SW 1271 (cell line): ENCODE results near the gene CENPM.
A peak's percentile ranks its signal among the peaks of the same experiment; 100 is the strongest.

Source experiments
- DNase-seq, 2 experiments: peaks; one replicate each; lab custom pipeline; 2025; lab: John Stamatoyannopoulos, UW

Gene CENPM

DNA sequence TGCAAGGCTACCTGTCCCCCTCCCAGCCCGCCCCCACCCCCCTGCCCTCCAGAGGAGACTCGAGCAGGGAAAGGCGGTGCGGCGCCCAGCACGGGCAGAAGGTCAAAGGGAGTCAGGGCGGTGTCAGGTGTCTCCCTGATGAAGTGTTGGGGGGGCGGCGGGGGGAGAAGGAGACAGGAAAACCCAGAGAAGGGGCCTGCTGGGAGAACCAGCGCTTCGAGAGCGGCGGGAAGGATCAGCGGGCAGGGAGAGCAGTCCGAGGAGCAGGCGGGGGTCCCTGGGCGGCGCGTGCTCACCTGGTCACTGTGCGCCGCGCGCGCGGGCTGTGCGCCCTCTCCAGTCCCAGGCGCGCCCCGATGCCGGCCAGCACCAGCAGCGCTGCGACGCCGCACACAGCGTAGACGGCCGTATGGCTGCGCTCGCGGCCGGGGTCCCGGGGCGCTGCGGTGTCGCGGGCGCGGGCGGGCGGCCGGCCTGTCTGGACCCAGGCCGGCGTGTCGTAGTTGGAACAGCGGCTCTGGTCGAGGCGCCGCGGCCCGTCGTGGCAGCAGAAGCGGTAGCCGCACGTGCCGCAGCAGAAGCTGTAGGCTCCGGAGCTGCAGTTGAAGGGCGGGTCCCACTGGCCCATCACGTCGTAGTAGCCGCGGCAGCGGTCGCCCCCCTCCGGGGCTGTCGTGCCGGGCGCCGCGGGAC is 33.0 kb downstream of the CENPM start:
- DNase-seq: no peak

GRCh38 chr22:41913040-41913719 is 33.8 kb downstream of the CENPM start:
- no peak for DNase-seq

- no peak for DNase-seq
Observed at GRCh38 chr22:41912338-41913039, 34.5 kb downstream of the CENPM start.

DNA sequence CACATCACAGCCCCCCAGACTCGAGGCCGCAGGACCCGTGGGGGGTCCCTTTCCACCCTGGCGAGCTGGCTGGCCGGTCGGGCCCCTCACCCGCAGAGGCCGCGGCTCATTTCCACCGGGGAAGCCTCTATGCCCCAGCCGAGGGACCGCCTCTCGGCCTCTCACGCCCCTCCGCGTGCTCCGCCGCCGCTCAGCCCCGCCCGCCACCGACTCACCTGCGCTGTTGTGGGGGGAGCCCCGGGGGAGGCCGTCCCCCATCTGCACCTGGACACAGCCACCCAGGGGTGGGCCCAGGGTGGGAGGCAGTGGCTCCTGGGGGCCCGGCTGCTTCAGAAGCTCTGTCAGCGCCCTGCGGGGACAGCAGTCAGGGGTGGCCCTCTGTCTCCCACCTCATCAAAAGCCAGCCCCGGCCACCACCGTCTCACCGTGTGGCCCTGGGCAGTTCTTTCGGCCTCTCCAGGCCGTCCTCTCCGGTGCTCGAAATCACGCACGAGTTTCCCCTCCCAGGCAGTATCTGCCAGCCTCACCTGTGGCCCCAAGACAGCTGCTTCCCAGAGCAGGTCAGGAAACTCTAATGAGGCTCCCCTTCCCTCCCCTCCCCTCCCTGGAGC is 35.8 kb downstream of the CENPM start:
- no peak for DNase-seq

GRCh38 chr22:41910050-41911000 is 36.6 kb downstream of the CENPM start:
- DNase-seq: no peak

DNA sequence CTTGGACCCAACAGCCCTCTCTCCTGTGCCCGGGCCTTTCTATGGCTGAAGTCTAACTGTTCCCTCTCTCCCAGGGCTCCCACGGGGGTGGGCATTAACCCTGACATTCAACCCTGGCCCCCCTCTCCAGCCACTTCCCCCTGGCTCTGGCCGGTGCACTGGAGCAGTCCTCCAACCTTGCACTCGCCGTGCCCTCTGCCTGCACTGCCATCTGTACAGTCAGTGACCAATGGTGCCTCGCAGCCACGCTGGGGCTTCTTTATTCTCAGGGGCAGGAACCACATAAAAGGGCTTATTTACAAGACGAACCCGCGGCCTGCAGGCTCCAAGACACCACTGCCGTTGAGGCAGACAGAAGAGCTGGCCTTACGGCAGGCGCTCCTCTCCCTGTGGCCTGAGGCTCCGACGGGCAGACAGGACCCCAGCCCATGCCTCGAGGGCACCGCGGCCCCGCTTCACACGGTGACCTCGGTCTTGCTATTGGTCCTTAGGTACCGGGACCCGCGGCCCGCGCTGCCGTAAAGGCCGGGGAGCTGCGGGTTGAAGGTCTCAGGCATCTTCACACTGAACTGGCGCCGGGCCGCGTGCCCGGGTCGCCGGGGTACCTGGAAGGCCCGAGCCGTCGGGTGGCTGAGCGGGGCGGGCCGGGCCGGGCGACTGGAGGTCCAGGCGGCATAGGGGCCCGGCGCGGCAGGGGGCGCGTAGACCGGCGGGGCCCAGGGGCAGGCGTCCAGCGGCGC is 37.5 kb downstream of the CENPM start:
- no peak for DNase-seq

DNA sequence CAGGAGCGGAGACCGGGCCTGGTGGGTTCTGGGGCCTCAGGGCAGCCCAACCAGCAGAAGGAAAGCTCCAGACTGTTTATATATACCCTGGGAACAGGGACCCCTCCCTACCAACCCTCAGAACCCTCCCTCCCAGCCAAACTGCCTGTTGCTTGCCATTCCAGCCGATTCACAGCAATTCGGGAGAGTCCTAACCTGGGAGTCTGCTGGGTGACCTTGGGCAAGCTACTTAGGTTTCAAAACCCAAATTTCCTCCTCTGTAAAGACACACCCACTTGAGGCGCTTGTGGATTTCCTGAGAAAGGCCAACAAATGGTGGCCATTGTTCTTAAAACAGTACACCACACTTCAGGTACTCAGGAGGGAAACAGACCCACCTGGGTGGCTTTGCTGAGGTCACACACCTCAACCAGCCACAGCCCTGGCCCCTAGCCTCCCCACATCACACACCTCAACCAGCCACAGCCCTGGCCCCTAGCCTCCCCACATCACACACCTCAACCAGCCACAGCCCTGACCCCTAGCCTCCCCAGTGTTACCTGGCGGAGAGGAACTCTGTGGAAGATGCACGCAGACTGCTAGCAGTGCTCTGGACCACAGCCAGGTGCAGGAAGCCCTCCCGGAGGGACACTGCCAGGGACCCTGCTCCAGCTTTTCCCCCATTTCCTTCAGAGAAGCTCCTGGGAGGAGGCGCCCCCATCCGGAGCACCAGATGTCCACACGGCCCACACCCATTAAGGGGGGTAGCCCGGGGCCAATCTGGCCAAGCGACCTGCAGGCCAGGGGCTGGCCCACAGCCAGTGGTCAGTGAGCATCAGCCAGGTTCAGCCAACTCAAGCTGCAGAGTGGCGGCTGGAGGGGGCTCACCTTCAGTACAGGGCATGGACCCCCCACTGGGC is 38.3 kb downstream of the CENPM start:
- DNase-seq: no peak

DNA sequence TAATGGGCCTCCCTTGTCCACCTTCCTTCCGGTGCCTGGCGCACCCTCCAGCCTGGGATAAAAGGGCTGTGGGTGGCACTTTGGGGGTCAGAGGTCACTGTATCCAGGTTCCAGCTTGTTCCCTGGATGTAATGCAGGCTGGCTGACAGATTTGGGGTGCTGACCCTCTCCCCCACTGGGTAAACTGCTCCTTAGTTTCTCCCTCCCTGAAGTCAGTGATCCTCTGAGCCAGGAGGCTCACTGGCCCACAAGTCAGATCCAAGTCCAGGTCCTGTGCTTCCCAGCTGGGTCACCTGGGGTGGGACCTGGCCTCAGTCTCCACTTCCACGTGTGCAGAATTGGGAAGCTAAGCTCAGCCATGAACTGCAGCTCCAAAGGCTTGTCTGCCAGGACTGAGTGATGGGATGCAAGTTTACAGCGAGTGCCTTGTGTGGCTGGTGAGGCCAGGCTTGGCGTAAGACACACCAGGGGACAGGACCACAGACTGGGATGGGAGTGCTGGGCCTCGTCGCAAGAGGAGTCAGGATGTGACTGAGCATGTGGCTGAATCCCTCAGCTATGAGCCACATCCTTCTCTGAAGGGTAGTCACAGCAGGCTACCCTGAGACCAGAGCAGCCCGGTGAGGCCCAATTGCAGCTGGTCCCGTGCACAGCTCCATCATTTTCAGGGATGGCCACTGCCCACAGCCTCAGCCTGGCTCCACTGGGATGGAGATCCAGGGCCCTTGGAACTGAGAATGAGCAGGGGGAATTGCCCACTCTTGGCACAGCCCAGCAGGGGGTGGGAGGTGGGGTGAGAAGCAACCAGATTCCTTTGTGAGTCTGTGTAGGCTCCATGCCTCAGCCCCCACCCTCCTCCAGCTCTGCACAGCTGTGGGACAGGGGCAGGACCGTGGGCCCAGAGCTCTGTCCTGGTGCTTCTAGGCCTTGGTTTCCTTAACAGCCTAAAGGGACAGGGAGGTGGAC is 39.2 kb downstream of the CENPM start:
- peak in 1 of 2 experiments; percentile 20 for DNase-seq

GRCh38 chr22:41906822-41907221 is 40.1 kb downstream of the CENPM start:
- no peak for DNase-seq

GRCh38 chr22:41905411-41906202 is 41.3 kb downstream of the CENPM start:
- no peak for DNase-seq

- DNase-seq: no peak
Observed at GRCh38 chr22:41904450-41905410, 42.2 kb downstream of the CENPM start.

DNA sequence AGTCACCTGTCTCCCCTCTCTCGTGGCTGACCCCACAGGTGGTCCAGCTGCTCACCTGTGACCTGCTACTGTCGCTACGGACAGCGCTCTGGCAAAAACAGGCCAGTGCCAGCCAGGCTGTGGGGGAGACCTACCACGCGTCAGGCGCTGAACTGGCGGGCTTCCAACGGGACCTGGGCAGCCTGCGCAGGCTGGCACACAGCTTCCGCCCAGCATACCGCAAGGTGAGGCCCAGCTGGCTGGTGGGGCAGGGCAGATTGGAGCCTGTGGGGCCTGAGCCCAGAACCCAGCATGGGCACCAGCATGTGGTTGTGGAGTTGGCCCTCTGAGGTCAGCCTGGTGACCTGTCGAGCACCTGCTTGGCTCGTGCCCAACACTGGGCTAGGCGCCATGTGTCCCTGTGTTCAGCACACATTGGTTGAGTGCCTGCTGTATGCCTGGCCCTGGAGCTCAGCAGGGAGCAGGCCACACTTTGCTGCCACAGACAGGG is 44.0 kb downstream of the CENPM start:
- no peak for DNase-seq

DNA sequence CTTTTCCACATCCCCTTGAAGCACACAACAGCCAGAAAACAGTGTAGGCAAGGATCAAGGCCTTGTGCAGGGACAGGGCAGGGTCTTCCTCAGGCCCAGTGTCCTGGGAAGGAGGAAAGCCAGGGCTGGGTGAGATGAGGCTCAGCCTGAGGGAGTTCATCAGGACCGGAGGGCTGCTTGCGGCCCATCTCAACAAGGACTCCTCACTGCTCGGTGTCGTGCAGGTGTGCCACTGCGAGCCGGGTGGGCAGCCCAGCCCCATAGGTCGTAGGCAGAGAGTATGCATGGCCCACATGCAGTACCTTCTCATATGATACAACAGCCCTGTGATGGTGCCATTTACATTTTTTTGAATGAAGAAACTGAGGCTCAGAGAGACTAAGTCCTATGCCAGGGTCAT is 44.9 kb downstream of the CENPM start:
- no peak for DNase-seq

- no peak for DNase-seq
Observed at GRCh38 chr22:41900652-41901312, 46.2 kb downstream of the CENPM start.

DNA sequence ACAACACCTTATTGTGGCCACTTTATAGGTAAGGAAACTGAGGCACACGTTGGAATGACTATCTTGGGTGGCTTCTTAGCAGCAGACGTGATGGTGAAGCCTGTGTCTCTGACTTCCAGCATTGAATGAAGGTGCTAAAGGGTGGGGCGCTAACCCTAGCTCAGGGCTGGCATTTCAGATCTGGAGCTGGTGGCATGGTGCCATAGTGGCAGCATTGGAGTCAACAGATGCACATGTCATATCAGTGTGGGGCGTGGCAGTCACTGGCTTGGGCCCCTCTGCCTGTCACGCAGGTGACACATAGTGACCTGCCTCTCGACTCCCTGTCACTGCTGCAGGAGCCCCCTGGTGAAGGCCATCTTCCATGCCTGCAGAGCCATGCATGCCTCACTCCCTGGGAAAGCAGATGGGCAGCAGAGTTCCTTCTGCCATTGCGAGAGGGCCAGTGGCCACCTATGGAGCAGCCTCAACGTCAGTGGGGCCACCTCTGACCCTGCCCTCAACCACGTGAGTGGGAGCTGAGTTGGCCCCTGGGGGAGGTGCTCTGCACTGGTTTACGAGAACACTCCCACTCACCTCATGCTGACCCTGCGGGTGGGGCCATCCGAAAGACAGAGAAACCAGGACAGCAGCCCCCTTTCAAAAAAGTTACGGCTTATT is 46.8 kb downstream of the CENPM start:
- DNase-seq: no peak
